SU-DHL-6 (cell line): ENCODE data around the gene TFAP2D.

ENCODE experiments used
- EZH2phosphoT487 ChIP-seq: fragments of 200-600 bp; sonication (generic), shearing (Covaris generic); conservative IDR thresholded peaks from 2 replicates; pipeline ENCODE4 v1.6.1; 2018; ENCODE audit warnings: mild to moderate bottlenecking, antibody characterized with exemption, low read length, moderate library complexity, mixed read lengths
- TF ChIP-seq, protein P1 (sequence below): fragments of 200-600 bp; sonication (generic); IDR thresholded peaks from one replicate; pipeline ENCODE4 v1.5.1; 2017; ENCODE audit warnings: antibody characterized with exemption, mild to moderate bottlenecking, low read length, moderate library complexity; ENCODE audit not compliant: insufficient read depth, poor library complexity, severe bottlenecking

DNA sequence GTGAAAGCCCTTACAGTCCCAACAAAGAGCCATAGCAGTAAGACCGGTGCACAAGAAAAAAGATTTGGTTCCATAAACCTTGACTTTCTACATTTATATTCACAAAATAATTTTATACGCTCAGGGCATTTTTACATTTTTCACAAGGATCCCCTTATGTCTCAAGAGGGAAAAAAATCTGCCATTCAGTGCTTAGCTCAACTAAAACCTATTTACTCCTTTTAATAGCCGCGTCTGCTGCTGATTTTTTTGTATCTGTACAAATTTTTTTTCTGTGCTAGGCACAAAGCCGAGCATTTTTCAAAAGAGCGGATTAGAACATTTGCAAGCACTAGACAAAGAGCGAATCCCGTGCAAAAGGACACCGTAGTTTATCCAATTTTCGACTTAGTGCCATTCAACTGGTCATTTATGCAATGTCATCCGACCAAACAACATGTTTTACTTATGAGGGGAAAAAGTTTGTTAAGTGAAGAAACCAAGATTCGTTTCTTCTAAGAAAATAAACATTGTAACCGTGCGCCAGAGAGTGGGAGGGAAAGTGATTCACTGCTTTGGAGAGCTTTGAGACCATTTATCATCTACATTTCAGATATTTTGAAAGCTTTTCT, 3.7 kb downstream of the TFAP2D start:
- TF ChIP-seq, protein P1, sequence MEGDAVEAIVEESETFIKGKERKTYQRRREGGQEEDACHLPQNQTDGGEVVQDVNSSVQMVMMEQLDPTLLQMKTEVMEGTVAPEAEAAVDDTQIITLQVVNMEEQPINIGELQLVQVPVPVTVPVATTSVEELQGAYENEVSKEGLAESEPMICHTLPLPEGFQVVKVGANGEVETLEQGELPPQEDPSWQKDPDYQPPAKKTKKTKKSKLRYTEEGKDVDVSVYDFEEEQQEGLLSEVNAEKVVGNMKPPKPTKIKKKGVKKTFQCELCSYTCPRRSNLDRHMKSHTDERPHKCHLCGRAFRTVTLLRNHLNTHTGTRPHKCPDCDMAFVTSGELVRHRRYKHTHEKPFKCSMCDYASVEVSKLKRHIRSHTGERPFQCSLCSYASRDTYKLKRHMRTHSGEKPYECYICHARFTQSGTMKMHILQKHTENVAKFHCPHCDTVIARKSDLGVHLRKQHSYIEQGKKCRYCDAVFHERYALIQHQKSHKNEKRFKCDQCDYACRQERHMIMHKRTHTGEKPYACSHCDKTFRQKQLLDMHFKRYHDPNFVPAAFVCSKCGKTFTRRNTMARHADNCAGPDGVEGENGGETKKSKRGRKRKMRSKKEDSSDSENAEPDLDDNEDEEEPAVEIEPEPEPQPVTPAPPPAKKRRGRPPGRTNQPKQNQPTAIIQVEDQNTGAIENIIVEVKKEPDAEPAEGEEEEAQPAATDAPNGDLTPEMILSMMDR: no peak
- TF ChIP-seq EZH2phosphoT487: no peak
